Tibial artery (tissue), 4 donors: ENCODE measurements around the gene ULK3.

Experiments
- DNase-seq, 2 donors: peaks; one replicate each; pipeline ENCODE4 v3.0.0-alpha.2; 2019
- H3K27ac ChIP-seq, 2 donors: fragments of 200-600 bp; sonication (generic) in 1 of 2; 1 replicate in 1 of 2; 2 replicates in 1 of 2; pipeline ENCODE4 v1.5.1; 2018 to 2019; ENCODE audit warnings: mild to moderate bottlenecking in 1 of 2
- H3K27me3 ChIP-seq, 2 donors: fragments of 200-600 bp; sonication (generic) in 1 of 2; one replicate each; pipeline versions ENCODE4 v1.5.1 to v1.6.0; 2016 to 2019
- H3K36me3 ChIP-seq, 3 donors: fragments of 200-600 bp; sonication (generic) in 2 of 3; one replicate each; pipeline ENCODE4 v1.5.1; 2016 to 2019; ENCODE audit warnings: mild to moderate bottlenecking in 2 of 3
- H3K4me1 ChIP-seq, 4 donors: fragments of 200-600 bp; sonication (generic) in 2 of 4; 1 replicate in 3 of 4; 2 replicates in 1 of 4; pipeline ENCODE4 v1.5.1; 2016 to 2019
- H3K4me3 ChIP-seq, 2 donors: fragments of 200-600 bp; sonication (generic) in 1 of 2; 1 replicate in 1 of 2; 2 replicates in 1 of 2; pipeline ENCODE4 v1.5.1; 2018 to 2019; ENCODE audit warnings: mild to moderate bottlenecking in 2 of 2
- H3K9me3 ChIP-seq, 3 donors: fragments of 200-600 bp; sonication (generic) in 1 of 3; one replicate each; pipeline ENCODE4 v1.5.1; 2016 to 2019
- CTCF ChIP-seq, 2 experiments: fragments of 200-600 bp in 1 of 2; fragments of 450-650 bp in 1 of 2; IDR thresholded peaks; one replicate each; pipeline ENCODE4 v1.5.1; 2017 to 2019; ENCODE audit warnings: antibody characterized with exemption in 2 of 2, mild to moderate bottlenecking in 1 of 2, moderate library complexity in 1 of 2
- intact Hi-C: fragments of 100-400 bp; cut with DNase I; formaldehyde crosslinking; loops from one replicate; pipeline ENCODE4 v1.15.0; 2023; ENCODE audit warnings: low total_unique reads

Gene ULK3

DNA sequence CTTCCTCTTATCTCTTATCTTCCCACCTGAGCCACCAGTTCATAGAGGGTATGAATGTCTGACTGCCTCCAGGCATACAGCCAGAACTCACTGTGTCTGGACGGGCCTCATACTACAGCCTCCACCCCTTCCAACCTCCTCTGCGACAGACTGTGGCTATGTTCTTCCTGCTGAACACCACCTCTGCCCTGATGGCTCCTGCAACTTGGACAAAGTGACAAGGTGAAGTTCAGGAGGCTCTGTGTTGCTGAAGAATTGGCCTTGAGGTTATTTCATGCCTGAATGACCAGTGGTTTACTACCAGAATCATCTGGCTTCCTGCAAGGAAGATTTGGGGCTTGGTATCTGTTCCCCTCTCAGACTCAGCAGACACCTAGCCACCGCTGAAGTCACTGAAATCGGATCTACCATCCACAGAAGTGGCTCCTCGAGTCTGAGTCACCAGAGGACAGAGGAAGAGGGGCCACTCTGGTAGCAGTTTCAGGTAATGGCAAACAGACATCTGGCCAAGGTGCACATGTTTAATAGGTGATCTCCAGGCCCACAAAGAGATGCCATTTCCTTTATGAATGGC, 14.2 kb upstream of the ULK3 start:
- DNase-seq = no peak
- intact Hi-C loops = no loop called here
- Histone ChIP-seq H3K4me1 (peaks cover 0 to 11% (median 7%) of the 10 kb centered on the region in 4 donors), H3K27ac (no peak overlapping the region), H3K4me3 (no peak overlapping the region), H3K27me3 (no peaks in the 10 kb centered on the region), H3K36me3 (peaks cover 20 to 23% (median 22%) of the 10 kb centered on the region in 3 donors), H3K9me3 (no peaks in the 10 kb centered on the region)
- TF ChIP-seq CTCF (IDR thresholded peaks at IDR 0.05) = no peak

DNA sequence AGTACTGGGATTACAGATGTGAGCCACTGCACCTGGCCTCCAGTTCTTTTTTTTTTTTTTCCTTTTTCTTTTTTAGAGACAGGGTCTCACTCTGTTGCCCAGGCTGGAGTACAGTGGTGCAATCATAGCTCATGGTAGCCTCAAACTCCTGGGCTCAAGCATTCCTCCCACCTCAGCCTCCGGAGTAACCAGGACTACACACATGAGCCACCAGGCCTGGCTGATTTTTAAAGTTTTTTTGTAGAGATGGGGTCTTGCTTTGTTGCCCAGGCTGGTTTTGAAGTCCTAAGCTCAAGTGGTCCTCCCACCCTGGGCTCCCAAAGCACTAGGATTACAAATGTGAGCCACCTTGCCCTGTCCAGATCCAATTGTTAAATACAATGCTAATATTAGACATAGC, 13.6 kb upstream of the ULK3 start:
- H3K27me3 ChIP-seq = no peaks in the 10 kb centered on the region
- H3K4me1 ChIP-seq = peaks cover 0 to 11% (median 7%) of the 10 kb centered on the region in 4 donors
- no peak for TF ChIP-seq CTCF (IDR thresholded peaks at IDR 0.05)
- intact Hi-C loops = no loop called here
- no peak overlapping the region for H3K4me3 ChIP-seq
- H3K27ac ChIP-seq = no peak overlapping the region
- no peak for DNase-seq
- H3K36me3 ChIP-seq = peaks cover 26 to 29% (median 29%) of the 10 kb centered on the region in 3 donors
- H3K9me3 ChIP-seq = no peaks in the 10 kb centered on the region

- Histone ChIP-seq H3K9me3 (no peaks in the 10 kb centered on the region), H3K27ac (no peak overlapping the region), H3K27me3 (no peaks in the 10 kb centered on the region), H3K4me1 (peaks cover 0 to 11% (median 7%) of the 10 kb centered on the region in 4 donors), H3K4me3 (no peak overlapping the region), H3K36me3 (peaks cover 33 to 36% (median 35%) of the 10 kb centered on the region in 3 donors)
- TF ChIP-seq CTCF (IDR thresholded peaks at IDR 0.05) = no peak
- no peak for DNase-seq
- intact Hi-C loops = no loop called here
Measured at GRCh38 chr15:74855857-74856256, 12.9 kb upstream of the ULK3 start.

DNA sequence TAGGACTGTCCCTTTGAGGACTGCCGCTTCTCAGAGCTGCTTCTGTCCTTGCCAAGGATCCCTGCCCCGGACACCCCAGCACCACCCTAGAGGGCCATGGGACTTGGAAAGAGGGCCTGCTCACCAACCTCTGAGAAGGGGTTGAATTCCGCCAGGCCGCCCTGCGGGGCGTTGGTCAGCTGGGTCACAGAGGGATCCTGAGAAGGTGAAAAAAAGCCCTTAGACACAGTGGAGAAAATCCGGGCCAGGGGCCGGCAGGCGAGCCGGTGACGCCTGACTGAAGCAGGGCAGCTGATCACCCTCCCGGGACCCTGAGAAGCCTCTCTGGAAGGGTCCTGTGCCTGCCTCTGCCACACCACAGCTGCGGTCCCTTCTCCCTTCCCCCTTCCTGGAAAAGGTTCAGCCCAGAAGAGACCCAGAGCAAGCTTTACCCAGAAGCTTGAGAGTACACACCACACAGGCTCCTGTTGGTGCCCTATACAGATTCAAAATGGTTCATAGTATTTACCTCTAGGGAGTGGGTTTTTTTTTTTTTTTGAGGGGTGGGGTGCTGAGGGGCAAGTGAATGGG, 11.6 kb upstream of the ULK3 start:
- Histone ChIP-seq H3K9me3 (no peaks in the 10 kb centered on the region), H3K27ac (no peak overlapping the region), H3K4me3 (no peak overlapping the region), H3K36me3 (peaks cover 45 to 49% (median 49%) of the 10 kb centered on the region in 3 donors), H3K27me3 (no peaks in the 10 kb centered on the region), H3K4me1 (peaks cover 0 to 11% (median 4%) of the 10 kb centered on the region in 4 donors)
- no peak for DNase-seq
- TF ChIP-seq CTCF (IDR thresholded peaks at IDR 0.05) = no peak
- intact Hi-C loops = no loop called here

DNA sequence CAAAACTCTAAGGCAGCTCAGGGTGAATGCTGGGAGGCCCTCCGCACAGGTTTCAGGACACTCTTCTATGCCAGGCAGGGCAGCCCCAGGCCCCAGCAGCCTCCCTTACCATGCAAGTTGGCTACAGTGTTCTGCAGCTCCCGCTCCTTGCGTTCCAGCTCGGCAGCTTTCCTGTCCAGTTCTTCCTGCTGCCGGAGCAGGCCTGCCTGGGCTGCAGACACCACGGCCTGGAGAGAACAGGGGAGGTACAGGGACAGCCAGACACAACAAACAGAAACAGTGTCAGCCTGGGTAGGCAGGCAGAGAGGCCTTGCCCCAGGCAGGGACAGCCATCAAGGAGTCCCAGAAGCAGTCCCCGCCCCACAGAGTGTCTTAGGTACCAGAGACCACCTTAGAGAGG, 9.0 kb upstream of the ULK3 start:
- Histone ChIP-seq H3K36me3 (peaks cover 64 to 74% (median 73%) of the 10 kb centered on the region in 3 donors), H3K9me3 (no peaks in the 10 kb centered on the region), H3K4me3 (no peak overlapping the region), H3K4me1 (no peaks in the 10 kb centered on the region), H3K27me3 (no peaks in the 10 kb centered on the region), H3K27ac (no peak overlapping the region)
- no peak for TF ChIP-seq CTCF (IDR thresholded peaks at IDR 0.05)
- no peak for DNase-seq
- intact Hi-C loops = no loop called here
